Measurements from ENCODE around the gene PDCD4. TPM values are rescaled to one million over a fixed set of nuclear protein-coding genes. Genes with fewer than 3 reads are reported as not detected.

Gene PDCD4
- total and polyA plus RNA-seq, 2 of the 13 experiments (the other 11 are each of a cell fraction or from before 2014, with no cell fraction given) = 22.8 to 56.2 TPM

DNA sequence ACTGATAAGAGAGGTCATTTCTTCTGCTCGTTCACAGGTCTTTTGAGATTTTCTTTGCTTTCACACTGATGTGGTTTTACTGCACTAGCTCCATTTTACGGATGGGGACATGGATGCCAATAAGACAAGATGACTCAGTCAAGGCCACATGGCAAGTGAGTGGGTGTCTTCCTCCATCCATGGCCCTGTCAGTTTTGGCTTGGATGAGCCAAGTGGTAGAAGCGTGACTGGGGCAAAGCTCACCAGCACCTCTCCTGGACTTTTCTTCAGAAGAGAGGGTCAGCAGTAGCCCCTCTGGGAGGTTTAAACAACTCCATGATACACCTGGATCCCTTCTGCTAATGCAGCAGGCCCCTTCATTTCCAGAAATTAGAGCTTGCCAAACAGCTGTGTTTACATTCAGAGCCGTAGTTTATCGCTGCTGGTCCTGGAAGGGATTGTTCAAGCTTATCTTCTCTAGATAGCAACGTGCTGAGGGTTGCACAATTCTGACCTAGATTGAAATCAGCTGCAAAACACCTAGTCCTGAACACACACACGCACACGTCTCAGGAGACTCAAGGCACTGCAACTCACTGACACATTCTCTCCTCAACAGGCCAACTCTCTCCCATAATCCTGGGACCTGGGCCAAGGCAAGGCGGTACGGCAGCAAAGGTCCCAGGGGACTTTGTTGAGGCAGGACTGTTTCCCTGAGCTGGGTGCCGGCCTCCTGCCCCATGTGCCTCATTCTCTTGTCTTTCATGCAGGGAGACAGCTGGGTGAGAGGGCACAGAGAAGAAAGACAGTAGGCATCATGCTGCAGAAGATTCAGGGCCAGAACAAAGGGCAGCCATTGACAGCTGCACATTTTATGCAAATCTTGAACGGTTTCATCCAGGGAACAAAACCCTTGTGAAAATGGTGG lies 14.2 kb upstream of the PDCD4 start (continued):
- TF ChIP-seq, protein P1, sequence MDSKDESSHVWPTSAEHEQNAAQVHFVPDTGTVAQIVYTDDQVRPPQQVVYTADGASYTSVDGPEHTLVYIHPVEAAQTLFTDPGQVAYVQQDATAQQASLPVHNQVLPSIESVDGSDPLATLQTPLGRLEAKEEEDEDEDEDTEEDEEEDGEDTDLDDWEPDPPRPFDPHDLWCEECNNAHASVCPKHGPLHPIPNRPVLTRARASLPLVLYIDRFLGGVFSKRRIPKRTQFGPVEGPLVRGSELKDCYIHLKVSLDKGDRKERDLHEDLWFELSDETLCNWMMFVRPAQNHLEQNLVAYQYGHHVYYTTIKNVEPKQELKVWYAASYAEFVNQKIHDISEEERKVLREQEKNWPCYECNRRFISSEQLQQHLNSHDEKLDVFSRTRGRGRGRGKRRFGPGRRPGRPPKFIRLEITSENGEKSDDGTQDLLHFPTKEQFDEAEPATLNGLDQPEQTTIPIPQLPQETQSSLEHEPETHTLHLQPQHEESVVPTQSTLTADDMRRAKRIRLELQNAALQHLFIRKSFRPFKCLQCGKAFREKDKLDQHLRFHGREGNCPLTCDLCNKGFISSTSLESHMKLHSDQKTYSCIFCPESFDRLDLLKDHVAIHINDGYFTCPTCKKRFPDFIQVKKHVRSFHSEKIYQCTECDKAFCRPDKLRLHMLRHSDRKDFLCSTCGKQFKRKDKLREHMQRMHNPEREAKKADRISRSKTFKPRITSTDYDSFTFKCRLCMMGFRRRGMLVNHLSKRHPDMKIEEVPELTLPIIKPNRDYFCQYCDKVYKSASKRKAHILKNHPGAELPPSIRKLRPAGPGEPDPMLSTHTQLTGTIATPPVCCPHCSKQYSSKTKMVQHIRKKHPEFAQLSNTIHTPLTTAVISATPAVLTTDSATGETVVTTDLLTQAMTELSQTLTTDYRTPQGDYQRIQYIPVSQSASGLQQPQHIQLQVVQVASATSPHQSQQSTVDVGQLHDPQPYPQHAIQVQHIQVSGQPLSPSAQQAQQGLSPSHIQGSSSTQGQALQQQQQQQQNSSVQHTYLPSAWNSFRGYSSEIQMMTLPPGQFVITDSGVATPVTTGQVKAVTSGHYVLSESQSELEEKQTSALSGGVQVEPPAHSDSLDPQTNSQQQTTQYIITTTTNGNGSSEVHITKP (CRISPR knock-in tag; IDR thresholded peaks at IDR 0.05; ENCODE audit: low read depth) = no peak
- TF ChIP-seq, protein P2, sequence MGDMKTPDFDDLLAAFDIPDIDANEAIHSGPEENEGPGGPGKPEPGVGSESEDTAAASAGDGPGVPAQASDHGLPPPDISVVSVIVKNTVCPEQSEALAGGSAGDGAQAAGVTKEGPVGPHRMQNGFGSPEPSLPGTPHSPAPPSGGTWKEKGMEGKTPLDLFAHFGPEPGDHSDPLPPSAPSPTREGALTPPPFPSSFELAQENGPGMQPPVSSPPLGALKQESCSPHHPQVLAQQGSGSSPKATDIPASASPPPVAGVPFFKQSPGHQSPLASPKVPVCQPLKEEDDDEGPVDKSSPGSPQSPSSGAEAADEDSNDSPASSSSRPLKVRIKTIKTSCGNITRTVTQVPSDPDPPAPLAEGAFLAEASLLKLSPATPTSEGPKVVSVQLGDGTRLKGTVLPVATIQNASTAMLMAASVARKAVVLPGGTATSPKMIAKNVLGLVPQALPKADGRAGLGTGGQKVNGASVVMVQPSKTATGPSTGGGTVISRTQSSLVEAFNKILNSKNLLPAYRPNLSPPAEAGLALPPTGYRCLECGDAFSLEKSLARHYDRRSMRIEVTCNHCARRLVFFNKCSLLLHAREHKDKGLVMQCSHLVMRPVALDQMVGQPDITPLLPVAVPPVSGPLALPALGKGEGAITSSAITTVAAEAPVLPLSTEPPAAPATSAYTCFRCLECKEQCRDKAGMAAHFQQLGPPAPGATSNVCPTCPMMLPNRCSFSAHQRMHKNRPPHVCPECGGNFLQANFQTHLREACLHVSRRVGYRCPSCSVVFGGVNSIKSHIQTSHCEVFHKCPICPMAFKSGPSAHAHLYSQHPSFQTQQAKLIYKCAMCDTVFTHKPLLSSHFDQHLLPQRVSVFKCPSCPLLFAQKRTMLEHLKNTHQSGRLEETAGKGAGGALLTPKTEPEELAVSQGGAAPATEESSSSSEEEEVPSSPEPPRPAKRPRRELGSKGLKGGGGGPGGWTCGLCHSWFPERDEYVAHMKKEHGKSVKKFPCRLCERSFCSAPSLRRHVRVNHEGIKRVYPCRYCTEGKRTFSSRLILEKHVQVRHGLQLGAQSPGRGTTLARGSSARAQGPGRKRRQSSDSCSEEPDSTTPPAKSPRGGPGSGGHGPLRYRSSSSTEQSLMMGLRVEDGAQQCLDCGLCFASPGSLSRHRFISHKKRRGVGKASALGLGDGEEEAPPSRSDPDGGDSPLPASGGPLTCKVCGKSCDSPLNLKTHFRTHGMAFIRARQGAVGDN (CRISPR knock-in tag; IDR thresholded peaks at IDR 0.05) = peak; percentile 54
- TF ChIP-seq ZNF563 (CRISPR knock-in tag; IDR thresholded peaks at IDR 0.05) (no peak), ZMYM3 (CRISPR knock-in tag; IDR thresholded peaks at IDR 0.05) (no peak; the same call in 1 of the 2 replicates), YY1 (IDR thresholded peaks at IDR 0.05; ENCODE audit: insufficient read depth, insufficient replicate concordance, low read depth, low read length) (no peak), FOXA1 (IDR thresholded peaks at IDR 0.05) (no peak), FOXA1 (CRISPR knock-in tag; IDR thresholded peaks at IDR 0.05) (peak; percentile 89), ZNF781 (CRISPR knock-in tag; IDR thresholded peaks at IDR 0.05; ENCODE audit: borderline replicate concordance, not compliant biosample characterization) (no peak), RCOR2 (CRISPR knock-in tag; IDR thresholded peaks at IDR 0.05) (peak; percentile 37), SCMH1 (CRISPR knock-in tag; IDR thresholded peaks at IDR 0.05; ENCODE audit: borderline replicate concordance) (no peak), ESRRA (CRISPR knock-in tag; IDR thresholded peaks at IDR 0.05; ENCODE audit: low read depth) (no peak), RFX5 (IDR thresholded peaks at IDR 0.05; ENCODE audit: low read depth, low read length) (no peak), RBM39 (IDR thresholded peaks at IDR 0.05; ENCODE audit: low read depth, low read length, poor library complexity, severe bottlenecking) (no peak), BCL6 (CRISPR knock-in tag; IDR thresholded peaks at IDR 0.05) (peak; percentile 97), ZNF546 (CRISPR knock-in tag; conservative IDR thresholded peaks at IDR 0.05) (no peak), ZNF7 (CRISPR knock-in tag; IDR thresholded peaks at IDR 0.05) (0 out of 2 replicates have a peak, but pooled peaks have one; percentile 5)
- TF ChIP-seq, protein P3, sequence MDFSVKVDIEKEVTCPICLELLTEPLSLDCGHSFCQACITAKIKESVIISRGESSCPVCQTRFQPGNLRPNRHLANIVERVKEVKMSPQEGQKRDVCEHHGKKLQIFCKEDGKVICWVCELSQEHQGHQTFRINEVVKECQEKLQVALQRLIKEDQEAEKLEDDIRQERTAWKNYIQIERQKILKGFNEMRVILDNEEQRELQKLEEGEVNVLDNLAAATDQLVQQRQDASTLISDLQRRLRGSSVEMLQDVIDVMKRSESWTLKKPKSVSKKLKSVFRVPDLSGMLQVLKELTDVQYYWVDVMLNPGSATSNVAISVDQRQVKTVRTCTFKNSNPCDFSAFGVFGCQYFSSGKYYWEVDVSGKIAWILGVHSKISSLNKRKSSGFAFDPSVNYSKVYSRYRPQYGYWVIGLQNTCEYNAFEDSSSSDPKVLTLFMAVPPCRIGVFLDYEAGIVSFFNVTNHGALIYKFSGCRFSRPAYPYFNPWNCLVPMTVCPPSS (IDR thresholded peaks at IDR 0.05) = no peak
- TF ChIP-seq, protein P4, sequence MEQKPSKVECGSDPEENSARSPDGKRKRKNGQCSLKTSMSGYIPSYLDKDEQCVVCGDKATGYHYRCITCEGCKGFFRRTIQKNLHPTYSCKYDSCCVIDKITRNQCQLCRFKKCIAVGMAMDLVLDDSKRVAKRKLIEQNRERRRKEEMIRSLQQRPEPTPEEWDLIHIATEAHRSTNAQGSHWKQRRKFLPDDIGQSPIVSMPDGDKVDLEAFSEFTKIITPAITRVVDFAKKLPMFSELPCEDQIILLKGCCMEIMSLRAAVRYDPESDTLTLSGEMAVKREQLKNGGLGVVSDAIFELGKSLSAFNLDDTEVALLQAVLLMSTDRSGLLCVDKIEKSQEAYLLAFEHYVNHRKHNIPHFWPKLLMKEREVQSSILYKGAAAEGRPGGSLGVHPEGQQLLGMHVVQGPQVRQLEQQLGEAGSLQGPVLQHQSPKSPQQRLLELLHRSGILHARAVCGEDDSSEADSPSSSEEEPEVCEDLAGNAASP (CRISPR knock-in tag; IDR thresholded peaks at IDR 0.05; ENCODE audit: borderline replicate concordance) = peak; percentile 47; the same call in 1 of the 2 replicates
